H1 (cell line): Measurements from ENCODE around the gene HOGA1. TPM values are rescaled to one million over a fixed set of nuclear protein-coding genes. Genes with fewer than 3 reads are reported as not detected.

ENCODE experiments used
- CTCF ChIA-PET: fragments of 300-600 bp; sonication (Branson Sonifier 250); formaldehyde crosslinking; loops from one replicate; lab custom pipeline; 2021; ENCODE audit not compliant: partially characterized antibody; lab: Charles Lee
- POLR2A ChIA-PET: fragments of 300-600 bp; sonication (Branson Sonifier 250); formaldehyde crosslinking; loops from one replicate; lab custom pipeline; 2021; ENCODE audit warnings: inconsistent platforms; ENCODE audit not compliant: partially characterized antibody; lab: Charles Lee
- DNase-seq, 2 experiments: peaks; one replicate each; pipeline versions ENCODE4 v3.0.0 to v3.0.0-alpha.2; 2010 to 2022; ENCODE audit warnings: low spot score in 2 of 2, low read depth in 1 of 2, mixed read lengths in 1 of 2
- FAIRE-seq: peaks from 2 replicates; lab custom pipeline; 2011; peaks lifted over from hg19 to GRCh38; lab: Jason Lieb, UNC
- H2AFZ ChIP-seq: 2 replicates; pipeline ENCODE4 v1.8.1; 2012; ENCODE audit warnings: low read length, inconsistent platforms
- H2AK5ac ChIP-seq: 2 replicates; pipeline ENCODE4 v1.6.1; 2013; ENCODE audit warnings: low read depth, low read length
- H2BK120ac ChIP-seq: replicated peaks from 2 replicates; pipeline ENCODE3; 2013; ENCODE audit warnings: low read depth, low read length, inconsistent platforms
- H2BK12ac ChIP-seq: 2 replicates; pipeline ENCODE4 v1.6.1; 2013; ENCODE audit warnings: low read depth, low read length
- H2BK15ac ChIP-seq: 2 replicates; pipeline ENCODE4 v1.6.1; 2013; ENCODE audit warnings: low read length
- H2BK20ac ChIP-seq: 2 replicates; pipeline ENCODE4 v1.6.1; 2013; ENCODE audit warnings: low read length
- H2BK5ac ChIP-seq: 2 replicates; pipeline ENCODE4 v1.6.1; 2013; ENCODE audit warnings: low read depth, low read length
- H3K14ac ChIP-seq: 2 replicates; pipeline ENCODE4 v1.6.1; 2013; ENCODE audit warnings: inconsistent platforms; ENCODE audit not compliant: insufficient read length
- H3K18ac ChIP-seq: 2 replicates; pipeline ENCODE4 v1.6.1; 2013; ENCODE audit warnings: low read length; ENCODE audit errors: extremely low read depth
- H3K23ac ChIP-seq: 2 replicates; pipeline ENCODE4 v1.6.1; 2013; ENCODE audit warnings: inconsistent platforms; ENCODE audit not compliant: insufficient read length
- H3K23me2 ChIP-seq: 2 replicates; pipeline ENCODE4 v1.6.1; 2013; ENCODE audit warnings: low read depth, low read length
- H3K27ac ChIP-seq: 2 replicates; pipeline ENCODE4 v1.6.1; 2011; ENCODE audit warnings: low read depth, low read length, inconsistent platforms
- H3K27me3 ChIP-seq, 4 experiments: replicated peaks in 1 of 4; 1 replicate in 1 of 4; 2 replicates in 3 of 4; pipeline versions ENCODE4 v1.6.1 to v1.8.1; 2011 to 2013; ENCODE audit warnings: low read length in 3 of 4, mild to moderate bottlenecking in 3 of 4, inconsistent platforms in 2 of 4, mixed read lengths in 2 of 4, moderate library complexity in 1 of 4; ENCODE audit not compliant: control insufficient read depth in 3 of 4, insufficient read depth in 3 of 4; ENCODE audit errors: extremely low read depth in 1 of 4
- H3K36me3 ChIP-seq, 4 experiments: 2 replicates each; pipeline versions ENCODE4 v1.6.1 to v1.8.1; 2011 to 2013; ENCODE audit warnings: mild to moderate bottlenecking in 4 of 4, low read length in 3 of 4, moderate library complexity in 2 of 4, control low read depth in 1 of 4, inconsistent platforms in 1 of 4; ENCODE audit not compliant: insufficient read depth in 4 of 4, control insufficient read depth in 2 of 4
- H3K4ac ChIP-seq: replicated peaks from 2 replicates; pipeline ENCODE3; 2013; ENCODE audit warnings: low read length, low read depth, mixed read lengths, inconsistent platforms; ENCODE audit not compliant: insufficient read length
- H3K4me1 ChIP-seq, 4 experiments: replicated peaks in 1 of 4; 1 replicate in 1 of 4; 2 replicates in 3 of 4; pipeline versions ENCODE4 v1.6.1 to v1.8.1; 2011 to 2013; ENCODE audit warnings: low read length in 3 of 4, inconsistent platforms in 2 of 4, mixed read lengths in 1 of 4; ENCODE audit not compliant: insufficient read depth in 4 of 4, control insufficient read depth in 3 of 4
- H3K4me2 ChIP-seq, 2 experiments: 2 replicates each; pipeline versions ENCODE4 v1.6.1 to v1.8.1; 2011 to 2013; ENCODE audit warnings: low read depth in 2 of 2, low read length in 2 of 2, control low read depth in 1 of 2, inconsistent platforms in 1 of 2, mild to moderate bottlenecking in 1 of 2; ENCODE audit not compliant: insufficient read depth in 1 of 2
- H3K4me3 ChIP-seq, 4 experiments: fragments of 200-600, 300-600 bp in 1 of 4; sonication (generic), shearing (Covaris generic), sonication (Bioruptor Twin) in 1 of 4; 2 replicates each; pipeline versions ENCODE4 v1.5.1 to v1.8.1; 2011 to 2016; ENCODE audit warnings: low read length in 4 of 4, low read depth in 3 of 4, control low read depth in 2 of 4, inconsistent platforms in 2 of 4, mild to moderate bottlenecking in 2 of 4, mixed read lengths in 1 of 4, moderate library complexity in 1 of 4; ENCODE audit not compliant: insufficient read depth in 2 of 4; ENCODE audit errors: extremely low read depth in 1 of 4
- H3K56ac ChIP-seq: replicated peaks from 2 replicates; pipeline ENCODE3; 2013; ENCODE audit warnings: low read depth, mild to moderate bottlenecking, mixed read lengths, low read length, inconsistent platforms; ENCODE audit not compliant: insufficient read length
- H3K79me1 ChIP-seq: 2 replicates; pipeline ENCODE4 v1.6.1; 2013; ENCODE audit warnings: low read depth, low read length, control low read depth
- H3K79me2 ChIP-seq, 2 experiments: 2 replicates each; pipeline versions ENCODE4 v1.6.1 to v1.8.1; 2012 to 2013; ENCODE audit warnings: low read length in 2 of 2, mild to moderate bottlenecking in 2 of 2, inconsistent platforms in 1 of 2; ENCODE audit not compliant: insufficient read depth in 2 of 2, control insufficient read depth in 1 of 2
- H3K9ac ChIP-seq, 4 experiments: replicated peaks in 1 of 4; 1 replicate in 1 of 4; 2 replicates in 3 of 4; pipeline versions ENCODE4 v1.6.1 to v1.8.1; 2011 to 2013; ENCODE audit warnings: low read depth in 3 of 4, low read length in 3 of 4, control low read depth in 2 of 4, mild to moderate bottlenecking in 2 of 4, moderate library complexity in 2 of 4, inconsistent platforms in 1 of 4; ENCODE audit errors: extremely low read depth in 1 of 4
- H3K9me3 ChIP-seq, 2 experiments: 2 replicates each; pipeline versions ENCODE4 v1.6.1 to v1.8.1; 2012 to 2013; ENCODE audit warnings: mild to moderate bottlenecking in 2 of 2, moderate library complexity in 2 of 2, control low read depth in 1 of 2, inconsistent platforms in 1 of 2, low read depth in 1 of 2, low read length in 1 of 2, mixed read lengths in 1 of 2; ENCODE audit not compliant: insufficient read depth in 2 of 2
- H4K20me1 ChIP-seq, 2 experiments: replicated peaks in 1 of 2; 2 replicates each; pipeline versions ENCODE3 to v1.8.1; 2011 to 2013; ENCODE audit warnings: inconsistent platforms in 2 of 2, low read length in 2 of 2, mild to moderate bottlenecking in 1 of 2; ENCODE audit not compliant: insufficient read depth in 2 of 2, control insufficient read depth in 1 of 2
- H4K5ac ChIP-seq: 2 replicates; pipeline ENCODE4 v1.6.1; 2013; ENCODE audit warnings: low read length, low read depth, mixed read lengths, inconsistent platforms; ENCODE audit not compliant: insufficient read length
- H4K8ac ChIP-seq: 2 replicates; pipeline ENCODE4 v1.8.0; 2013; ENCODE audit warnings: mild to moderate bottlenecking, moderate library complexity, low read length, inconsistent platforms; ENCODE audit not compliant: insufficient read depth; ENCODE audit errors: extremely low read depth
- H4K91ac ChIP-seq: replicated peaks from 2 replicates; pipeline ENCODE3; 2013; ENCODE audit warnings: low read length, mixed read lengths, inconsistent platforms; ENCODE audit not compliant: insufficient read length
- BCL11A ChIP-seq, 2 experiments: IDR thresholded peaks; one replicate each; pipeline ENCODE4 v1.6.1; 2011; ENCODE audit warnings: low read depth in 2 of 2, low read length in 2 of 2, mild to moderate bottlenecking in 2 of 2
- BRCA1 ChIP-seq: IDR thresholded peaks from 2 replicates; pipeline ENCODE4 v1.6.1; 2012; ENCODE audit warnings: low read depth, low read length, improper control_type of control experiment
- CREB1 ChIP-seq: IDR thresholded peaks from 2 replicates; pipeline ENCODE4 v1.6.1; 2012; ENCODE audit warnings: inconsistent platforms
- GABPA ChIP-seq: IDR thresholded peaks from 2 replicates; pipeline ENCODE4 v1.6.1; 2011; ENCODE audit warnings: mild to moderate bottlenecking, low read length, moderate library complexity, borderline replicate concordance; ENCODE audit not compliant: insufficient read depth
- MAFK ChIP-seq: IDR thresholded peaks from 2 replicates; pipeline ENCODE4 v1.6.1; 2012; ENCODE audit warnings: low read depth, mild to moderate bottlenecking, improper control_type of control experiment, low read length
- POLR2AphosphoS5 ChIP-seq: IDR thresholded peaks from 2 replicates; pipeline ENCODE4 v1.6.1; 2011; ENCODE audit warnings: low read depth, low read length
- SAP30 ChIP-seq: fragments of 300-600 bp; sonication (generic); IDR thresholded peaks from 2 replicates; pipeline ENCODE4 v1.7.1; 2012; ENCODE audit warnings: low read length, moderate library complexity, mild to moderate bottlenecking, inconsistent platforms; ENCODE audit not compliant: insufficient read depth, insufficient replicate concordance
- SIN3A ChIP-seq, 2 experiments: IDR thresholded peaks in 1 of 2; conservative IDR thresholded peaks in 1 of 2; 2 replicates each; pipeline ENCODE4 v1.6.1; 2011 to 2012; ENCODE audit warnings: low read length in 2 of 2, improper control_type of control experiment in 1 of 2, low read depth in 1 of 2, mild to moderate bottlenecking in 1 of 2
- SP4 ChIP-seq: IDR thresholded peaks from 2 replicates; pipeline ENCODE4 v1.6.1; 2012; ENCODE audit warnings: low read length, inconsistent platforms
- TBP ChIP-seq: IDR thresholded peaks from 2 replicates; pipeline ENCODE4 v1.6.1; 2011; ENCODE audit warnings: low read depth, low read length, improper control_type of control experiment
- TEAD4 ChIP-seq: IDR thresholded peaks from 2 replicates; pipeline ENCODE4 v1.6.1; 2012; ENCODE audit warnings: low read depth, low read length, inconsistent platforms, mixed read lengths
- WGBS, 2 experiments: shearing (Covaris generic) in 1 of 2; methylation state at CpG; one replicate each; pipeline versions ENCODE4 v1.1.6 to v1.1.7; 2013 to 2015; ENCODE audit warnings: low lambda C conversion rate in 2 of 2, mixed read lengths in 2 of 2, inconsistent platforms in 1 of 2, low coverage in 1 of 2, missing lambda C conversion rate in 1 of 2; ENCODE audit not compliant: insufficient replicate concordance in 2 of 2, insufficient coverage in 1 of 2, insufficient read length in 1 of 2; ENCODE audit errors: extremely low coverage in 1 of 2, missing lambda C conversion rate in 1 of 2; 5-methylcytosine and 5-hydroxymethylcytosine counted together
- polyA plus RNA-seq, 7 experiments: library from polyadenylated mRNA; depleted of rRNA in 3 of 7; stranded (reverse) in 5 of 7; unstranded in 2 of 7; fragments of >200 nt in 5 of 7; fragments of 200-250 nt in 2 of 7; gene quantifications; 1 replicate in 5 of 7; 2 replicates in 1 of 7; 4 replicates in 1 of 7; pipeline versions ENCODE4 v1.2.1 to v1.2.3, GENCODE V29; 2011 to 2013; ENCODE audit warnings: missing spikeins in 2 of 7, mixed read lengths in 2 of 7
- total RNA-seq: library from RNA; stranded (reverse); fragmentation: NEBNext Ultra II Directional; extraction: Animal tissue kit (Norgen Biotek cat#: 25700); gene quantifications from 2 replicates; pipeline ENCODE4 v1.2.1, GENCODE V29; 2021
- TF ChIP-seq, protein P1 (sequence below): IDR thresholded peaks from 2 replicates; pipeline ENCODE4 v1.6.1; 2011; ENCODE audit warnings: low read depth, mild to moderate bottlenecking, low read length; ENCODE audit not compliant: insufficient read depth

Gene HOGA1
- total and polyA plus RNA-seq, 2 of the 8 experiments (the other 6 are each of a cell fraction or from before 2014, with no cell fraction given), result 0.28 to 1.00 TPM

DNA sequence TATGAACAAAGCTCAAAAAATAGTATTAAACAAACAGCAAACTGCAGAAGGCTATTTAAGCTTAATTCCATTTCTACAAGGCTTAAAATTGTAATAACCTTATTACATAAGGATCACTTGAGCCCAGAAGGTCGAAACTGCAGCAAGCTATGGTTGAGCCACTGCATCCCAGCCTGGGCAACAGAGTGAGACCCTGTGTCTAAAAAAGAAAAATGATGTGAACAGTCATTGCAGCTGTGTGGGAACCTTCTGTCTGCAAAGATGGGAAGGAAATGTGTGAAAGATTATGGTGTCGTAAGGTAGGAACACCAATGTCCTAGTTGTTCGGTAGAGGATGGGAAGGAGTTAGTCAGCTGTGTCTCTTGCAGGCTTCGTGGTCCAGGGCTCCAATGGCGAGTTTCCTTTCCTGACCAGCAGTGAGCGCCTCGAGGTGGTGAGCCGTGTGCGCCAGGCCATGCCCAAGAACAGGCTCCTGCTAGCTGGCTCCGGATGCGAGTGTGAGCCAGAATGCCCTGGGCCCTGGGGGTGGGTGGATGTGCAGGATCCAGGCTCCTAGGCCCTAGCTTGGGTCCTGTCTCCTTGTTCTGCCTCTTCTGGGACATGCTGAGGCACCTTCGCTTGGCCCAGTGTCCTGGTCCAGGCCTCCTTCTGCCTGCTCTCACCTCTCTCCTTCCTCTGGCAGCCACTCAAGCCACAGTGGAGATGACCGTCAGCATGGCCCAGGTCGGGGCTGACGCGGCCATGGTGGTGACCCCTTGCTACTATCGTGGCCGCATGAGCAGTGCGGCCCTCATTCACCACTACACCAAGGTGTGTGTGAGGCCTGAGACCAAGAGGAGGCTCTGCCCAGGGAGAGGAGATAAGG, 14.4 kb downstream of the HOGA1 start:
- Histone ChIP-seq H3K27me3 (no peaks in the 10 kb centered on the region), H2AFZ (no peak overlapping the region), H3K79me2 (no peaks in the 10 kb centered on the region), H2BK120ac (no peak overlapping the region), H2BK5ac (peak overlapping the region; percentile 24; the same call in 1 of the 2 replicates), H3K56ac (no peak overlapping the region), H3K79me1 (no peaks in the 10 kb centered on the region), H3K23ac (no peak overlapping the region), H3K4me3 (no peak overlapping the region), H3K9ac (no peak overlapping the region), H3K4ac (no peak overlapping the region), H4K5ac (no peak overlapping the region), H3K27ac (no peak overlapping the region), H4K20me1 (no peaks in the 10 kb centered on the region), H3K14ac (no peak overlapping the region), H2BK20ac (no peak overlapping the region), H3K18ac (no peak overlapping the region), H2AK5ac (no peak overlapping the region), H3K4me2 (no peak overlapping the region), H3K23me2 (no peaks in the 10 kb centered on the region), H4K8ac (no peak overlapping the region), H2BK15ac (no peak overlapping the region), H3K36me3 (no peaks in the 10 kb centered on the region), H3K4me1 (peaks cover 0 to 2% (median under 1%) of the 10 kb centered on the region in 4 experiments; a peak in 1 of 7 replicates), H2BK12ac (0 out of 2 replicates have a peak overlapping the region, but pooled peaks have one; percentile 39), H4K91ac (no peak overlapping the region), H3K9me3 (no peaks in the 10 kb centered on the region)
- ChIA-PET CTCF (interaction anchor here (0.8 to 4.3 kb wide), 11 partner anchors 9 to 134 kb away, joined by 3 to 24 read pairs (median 4); partner anchors contain the start of genes ANKRD2, C10orf62 and HOGA1), POLR2A (interaction anchor here (0.9 to 1.1 kb wide), 3 partner anchors 11 to 137 kb away, joined by 3 read pairs; no protein-coding TSS in a partner anchor)
- WGBS, 2 experiments, result 92% methylated on average over 19 of the region's 19 CpGs; no CpG with 5 or more reads in 1 of the 2 experiments
- FAIRE-seq (no peak), DNase-seq (no peak)
- TF ChIP-seq GABPA (no peak), SAP30 (no peak), SP4 (no peak), SIN3A (conservative IDR thresholded peaks at IDR 0.05 in 1 of 2, IDR thresholded peaks at IDR 0.05 in 1 of 2; ENCODE audit: low read depth in 1 of 2, low read length in 2 of 2) (no peak), MAFK (no peak), BRCA1 (no peak), CREB1 (no peak), POLR2AphosphoS5 (no peak), BCL11A (IDR thresholded peaks at IDR 0.05; ENCODE audit: low read depth in 2 of 2, low read length in 2 of 2) (no peak), TBP (no peak), TEAD4 (no peak)
- TF ChIP-seq, protein P1, sequence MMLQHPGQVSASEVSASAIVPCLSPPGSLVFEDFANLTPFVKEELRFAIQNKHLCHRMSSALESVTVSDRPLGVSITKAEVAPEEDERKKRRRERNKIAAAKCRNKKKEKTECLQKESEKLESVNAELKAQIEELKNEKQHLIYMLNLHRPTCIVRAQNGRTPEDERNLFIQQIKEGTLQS, result no peak
